ENCODE measurements around the gene CYP3A5.
A peak's percentile ranks its signal among the peaks of the same experiment; 100 is the strongest.
"Not testable (repeated sequence)": the region's sequence is repeated elsewhere in the genome, so short reads cannot be mapped to it uniquely, and the experiment has no call there.

CYP3A5 gene

GRCh38 chr7:99637414-99637813 lies 42.4 kb downstream of the CYP3A5 start:
- not testable (repeated sequence) for DNase-seq

- DNase-seq: no peak
Observed at GRCh38 chr7:99631295-99632109, 48.3 kb downstream of the CYP3A5 start.

- DNase-seq: no peak
Observed at GRCh38 chr7:99629643-99630042, 50.2 kb downstream of the CYP3A5 start.

- DNase-seq: no peak
Observed at GRCh38 chr7:99628471-99629465, 51.0 kb downstream of the CYP3A5 start.

GRCh38 chr7:99627513-99627912 lies 52.3 kb downstream of the CYP3A5 start:
- DNase-seq: no peak

GRCh38 chr7:99626661-99627060 lies 53.1 kb downstream of the CYP3A5 start:
- no peak for DNase-seq

DNA sequence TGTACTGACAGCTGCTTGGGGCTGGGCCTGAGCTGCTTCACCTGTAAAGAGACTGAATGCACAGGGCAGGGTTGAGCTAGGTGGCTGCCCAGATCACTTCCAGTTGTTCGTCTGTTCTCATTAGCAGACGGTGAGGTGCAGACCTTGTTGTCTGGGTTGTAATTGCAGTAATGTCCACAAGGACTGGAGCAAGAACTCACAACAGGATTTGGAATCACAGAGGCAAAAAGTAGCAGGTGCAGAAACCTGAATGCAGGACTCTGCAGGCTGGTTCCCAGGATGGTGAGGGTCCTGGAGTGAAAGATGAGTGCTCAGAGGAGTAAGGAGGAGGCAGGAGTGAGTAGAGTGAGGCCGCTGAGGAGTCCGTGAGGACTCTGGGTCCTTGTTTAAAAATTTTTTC lies 53.8 kb downstream of the CYP3A5 start:
- no peak for DNase-seq

DNA sequence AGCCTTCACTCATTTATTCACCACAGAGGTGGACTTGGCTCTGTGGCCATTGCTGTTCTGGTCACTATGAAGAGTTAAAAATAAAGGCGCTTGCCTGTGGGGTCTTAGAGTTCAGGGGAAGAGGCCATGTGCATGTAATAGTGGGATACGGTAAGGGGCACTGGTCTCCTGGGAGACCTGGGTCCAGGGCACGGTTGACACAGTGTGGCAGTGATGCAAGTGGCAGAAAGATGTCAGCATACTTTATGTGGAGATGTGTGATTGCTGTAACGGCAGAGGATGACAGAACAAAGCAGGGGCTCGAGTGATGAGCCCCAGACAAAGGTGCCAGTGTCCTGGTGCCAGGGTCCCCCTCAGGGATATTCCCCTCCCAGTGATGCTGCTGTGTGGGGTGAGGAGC lies 54.5 kb downstream of the CYP3A5 start:
- no peak for DNase-seq

- DNase-seq: no peak
Observed at GRCh38 chr7:99624484-99624883, 55.3 kb downstream of the CYP3A5 start.

DNA sequence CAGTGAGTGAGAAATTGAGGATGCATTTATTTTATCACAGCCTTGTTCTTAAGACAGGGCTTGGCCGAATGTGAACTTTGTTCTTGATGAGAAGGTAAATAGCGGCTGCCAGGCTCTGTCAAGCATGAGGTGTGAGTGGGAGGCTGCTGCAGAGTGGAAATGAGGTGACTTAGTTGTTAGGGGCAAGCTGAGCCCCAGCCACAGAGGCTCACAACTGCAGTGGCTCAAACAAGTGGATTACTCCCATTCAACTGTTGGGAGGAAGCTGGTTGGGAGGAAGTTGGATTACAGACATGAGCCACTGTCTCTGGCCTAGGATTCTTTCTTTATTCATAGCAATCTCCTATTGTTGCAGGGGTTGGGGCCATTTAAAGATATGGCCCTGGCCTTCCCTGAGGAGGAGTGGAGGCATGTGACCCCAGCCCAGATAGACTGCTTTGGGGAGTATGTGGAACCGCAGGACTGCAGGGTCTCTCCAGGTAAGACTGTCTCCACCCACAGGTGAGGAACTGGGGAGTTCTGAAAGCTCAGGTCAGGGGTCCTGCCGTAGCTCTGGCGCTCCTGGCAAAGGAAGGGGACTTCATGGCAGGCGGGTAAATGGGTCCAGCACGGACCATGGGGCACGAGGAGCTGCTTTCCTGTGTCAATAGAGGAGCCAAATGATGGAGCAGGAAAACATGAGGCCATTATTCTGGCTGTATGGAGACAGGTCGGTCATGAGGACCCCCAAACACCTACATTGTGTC lies 55.9 kb downstream of the CYP3A5 start:
- DNase-seq: no peak

- no peak for DNase-seq
Observed at GRCh38 chr7:99623091-99623693, 56.6 kb downstream of the CYP3A5 start.

DNA sequence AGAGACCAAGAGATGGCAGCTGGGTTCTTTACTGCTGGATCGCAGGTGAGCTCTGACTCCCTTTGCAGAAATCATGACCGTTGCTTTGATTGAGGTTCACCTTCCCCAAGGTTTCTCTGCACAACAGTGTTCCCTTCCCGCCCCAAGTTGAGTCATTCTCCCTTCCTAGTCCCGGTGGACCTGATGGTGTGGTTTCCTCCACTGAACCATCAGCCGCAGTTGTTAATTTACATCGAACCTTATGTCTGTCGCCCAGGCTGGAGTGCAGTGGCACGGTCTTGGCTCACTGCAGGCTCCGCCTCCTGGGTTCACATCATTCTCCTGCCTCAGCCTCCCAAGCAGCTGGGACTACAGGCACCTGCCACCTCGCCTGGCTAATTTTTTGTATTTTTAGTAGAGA lies 57.2 kb downstream of the CYP3A5 start:
- DNase-seq: no peak

DNA sequence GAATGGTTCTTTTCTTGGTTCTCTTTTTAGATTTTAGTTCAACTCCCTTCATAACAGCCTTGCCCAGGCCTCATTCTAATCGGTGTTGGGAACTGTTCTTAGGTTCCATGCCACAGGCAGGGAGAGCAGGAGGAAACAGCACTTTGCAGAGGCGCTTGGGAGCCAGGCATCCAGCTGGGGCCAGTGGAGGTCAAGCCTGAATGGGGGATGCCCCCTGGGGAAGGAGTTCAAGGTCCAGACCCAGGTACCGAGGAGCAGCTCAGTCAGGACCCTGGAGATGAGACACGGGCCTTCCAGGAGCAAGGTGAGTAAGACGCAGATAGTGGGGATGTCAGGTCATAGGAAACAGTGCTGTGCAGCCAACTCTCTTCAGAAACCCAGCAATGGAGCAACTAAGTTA lies 58.5 kb downstream of the CYP3A5 start:
- DNase-seq: no peak

DNA sequence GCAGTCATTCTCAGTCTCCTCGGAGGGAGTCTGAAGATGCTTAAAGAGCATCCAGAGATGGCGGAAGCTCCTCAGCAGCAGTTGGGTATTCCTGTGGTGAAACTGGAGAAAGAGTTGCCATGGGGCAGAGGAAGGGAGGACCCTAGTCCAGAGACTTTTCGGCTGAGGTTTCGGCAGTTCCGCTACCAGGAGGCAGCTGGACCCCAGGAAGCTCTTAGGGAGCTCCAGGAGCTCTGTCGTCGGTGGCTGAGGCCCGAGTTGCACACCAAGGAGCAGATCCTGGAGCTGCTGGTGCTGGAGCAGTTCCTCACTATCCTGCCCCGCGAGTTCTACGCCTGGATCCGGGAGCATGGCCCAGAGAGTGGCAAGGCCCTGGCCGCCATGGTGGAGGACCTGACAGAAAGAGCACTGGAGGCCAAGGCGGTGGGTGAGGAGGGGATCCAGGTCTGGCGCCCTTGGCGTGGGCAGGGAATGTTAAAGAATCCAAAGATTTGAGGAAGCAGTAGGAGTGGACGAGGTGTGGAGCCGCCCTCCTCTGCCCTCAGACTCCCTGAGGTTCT lies 60.1 kb downstream of the CYP3A5 start:
- no peak for DNase-seq

DNA sequence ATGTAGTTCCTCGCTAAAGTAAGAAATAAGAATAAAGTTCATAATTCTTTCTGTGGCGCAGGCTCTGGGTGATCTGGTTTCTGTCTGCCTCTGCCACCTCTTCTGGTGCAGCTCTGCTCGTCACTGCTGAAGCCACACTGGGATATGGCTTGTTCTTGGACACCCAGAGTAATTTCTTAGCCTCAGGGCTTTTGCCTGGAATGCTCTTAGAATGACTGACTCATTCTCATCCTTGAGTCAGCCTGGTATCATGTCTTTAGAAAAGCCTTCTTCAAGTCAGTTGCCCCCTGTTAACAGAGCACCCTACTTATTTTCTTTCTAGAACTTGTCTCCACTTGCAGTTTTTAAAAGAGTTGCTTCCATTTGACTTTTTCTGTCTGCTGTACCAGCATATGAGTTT lies 61.1 kb downstream of the CYP3A5 start:
- DNase-seq: no peak

GRCh38 chr7:99617192-99617781 lies 62.5 kb downstream of the CYP3A5 start:
- no peak for DNase-seq

DNA sequence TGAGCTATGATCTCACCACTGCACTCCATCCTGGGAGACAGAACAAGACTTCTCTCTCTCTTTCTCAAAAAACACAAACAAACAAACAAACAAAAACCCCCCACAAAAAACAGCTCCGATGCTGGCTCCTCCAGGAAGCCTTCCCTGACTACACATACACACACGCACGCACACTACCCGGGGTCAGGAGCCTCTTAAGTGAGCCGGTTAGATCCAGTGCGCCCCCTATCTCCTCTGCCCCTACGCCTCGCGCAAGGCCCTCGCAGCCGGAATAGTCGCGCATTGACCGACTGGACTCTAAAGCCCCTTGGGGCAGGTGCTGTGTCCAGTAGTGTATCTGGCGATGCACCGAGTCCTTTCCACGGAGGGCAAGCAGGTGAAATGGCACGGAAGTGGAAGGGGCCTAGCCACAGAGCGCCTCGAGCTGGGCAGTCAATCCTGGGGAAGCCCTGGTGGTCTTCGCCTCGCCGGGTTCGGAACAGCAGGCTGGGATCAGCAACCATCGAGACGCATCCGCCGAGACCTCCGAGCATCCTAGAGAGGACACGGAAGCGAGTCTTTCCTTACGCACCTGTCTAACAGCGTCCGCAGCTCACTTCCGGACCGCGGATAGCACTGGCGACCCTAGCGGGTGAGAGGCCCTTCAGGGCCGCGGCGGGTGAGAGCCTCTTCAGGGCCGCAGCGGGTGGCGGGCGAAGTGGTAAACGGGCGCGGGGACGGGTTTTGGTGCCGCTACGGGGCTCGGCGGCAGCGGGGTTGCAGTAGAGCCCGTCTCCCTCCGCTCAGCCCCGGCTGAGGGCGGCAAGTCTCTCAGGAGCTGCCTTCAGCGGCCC lies 63.2 kb downstream of the CYP3A5 start, which contains the start of gene ZSCAN25:
Gene ZSCAN25, plus strand, starts transcription at position 588 of the 833 bp plus-strand sequence. CDS start 2,661 bp downstream, outside the sequence.
- DNase-seq: peak; percentile 92

DNA sequence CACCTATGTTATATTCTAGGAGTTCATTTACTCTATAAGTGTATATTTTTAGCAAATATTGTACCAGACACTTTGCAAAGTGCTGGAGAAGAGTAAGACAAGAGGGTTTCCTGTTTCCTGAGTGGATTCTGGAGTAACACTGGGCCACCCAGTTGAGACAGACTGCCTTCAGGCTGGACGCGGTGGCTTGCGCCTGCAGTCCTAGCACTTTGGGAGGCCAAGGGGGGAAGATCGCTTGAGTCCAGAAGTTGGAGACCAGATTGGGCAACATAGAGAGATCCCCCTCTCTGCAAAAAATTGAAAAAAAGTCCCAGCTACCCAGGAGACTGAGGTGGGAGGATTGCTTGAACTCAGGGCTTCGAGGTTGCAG lies 63.8 kb downstream of the CYP3A5 start:
- no peak for DNase-seq

- DNase-seq: no peak
Observed at GRCh38 chr7:99614495-99614894, 65.3 kb downstream of the CYP3A5 start.

- DNase-seq: no peak
Observed at GRCh38 chr7:99607548-99607947, 72.2 kb downstream of the CYP3A5 start.

- DNase-seq: no peak
Observed at GRCh38 chr7:99606531-99606930, 73.3 kb downstream of the CYP3A5 start.
